Measurements from ENCODE around the gene ARHGAP6.

DNA sequence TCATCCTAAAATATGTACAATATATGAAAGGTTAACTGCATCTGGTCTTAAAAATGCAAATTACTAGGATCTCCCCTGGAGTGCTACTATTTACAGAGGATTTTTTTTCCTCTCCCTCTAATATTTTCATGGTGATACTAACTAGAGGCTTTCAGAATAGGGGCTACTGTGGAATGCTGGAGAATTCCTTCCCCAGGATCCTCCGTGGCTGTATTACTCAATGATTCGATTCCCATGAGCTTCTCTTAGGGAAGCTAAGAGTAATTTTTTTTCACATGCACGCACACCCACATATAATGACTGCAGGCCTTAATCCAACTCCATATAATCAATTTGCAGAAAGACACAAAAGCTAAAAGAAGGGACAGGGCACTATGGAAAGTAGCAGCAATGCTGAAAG, 184.7 kb downstream of the ARHGAP6 start:
- TF ChIP-seq, protein P1, sequence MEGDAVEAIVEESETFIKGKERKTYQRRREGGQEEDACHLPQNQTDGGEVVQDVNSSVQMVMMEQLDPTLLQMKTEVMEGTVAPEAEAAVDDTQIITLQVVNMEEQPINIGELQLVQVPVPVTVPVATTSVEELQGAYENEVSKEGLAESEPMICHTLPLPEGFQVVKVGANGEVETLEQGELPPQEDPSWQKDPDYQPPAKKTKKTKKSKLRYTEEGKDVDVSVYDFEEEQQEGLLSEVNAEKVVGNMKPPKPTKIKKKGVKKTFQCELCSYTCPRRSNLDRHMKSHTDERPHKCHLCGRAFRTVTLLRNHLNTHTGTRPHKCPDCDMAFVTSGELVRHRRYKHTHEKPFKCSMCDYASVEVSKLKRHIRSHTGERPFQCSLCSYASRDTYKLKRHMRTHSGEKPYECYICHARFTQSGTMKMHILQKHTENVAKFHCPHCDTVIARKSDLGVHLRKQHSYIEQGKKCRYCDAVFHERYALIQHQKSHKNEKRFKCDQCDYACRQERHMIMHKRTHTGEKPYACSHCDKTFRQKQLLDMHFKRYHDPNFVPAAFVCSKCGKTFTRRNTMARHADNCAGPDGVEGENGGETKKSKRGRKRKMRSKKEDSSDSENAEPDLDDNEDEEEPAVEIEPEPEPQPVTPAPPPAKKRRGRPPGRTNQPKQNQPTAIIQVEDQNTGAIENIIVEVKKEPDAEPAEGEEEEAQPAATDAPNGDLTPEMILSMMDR (conservative IDR thresholded peaks at IDR 0.05; ENCODE audit: low read depth, low read length), result no peak
- no peak for TF ChIP-seq MAFK (IDR thresholded peaks at IDR 0.05; ENCODE audit: low read depth, low read length)
- TF ChIP-seq BHLHE40 (IDR thresholded peaks at IDR 0.05; ENCODE audit: low read depth, low read length), result no peak
- TF ChIP-seq MAZ (IDR thresholded peaks at IDR 0.05; ENCODE audit: borderline replicate concordance, low read depth, low read length), result no peak
- no peak for TF ChIP-seq RFX5 (IDR thresholded peaks at IDR 0.05; ENCODE audit: low read depth, low read length)
- TF ChIP-seq CHD1 (IDR thresholded peaks at IDR 0.05; ENCODE audit: low read depth, low read length), result no peak
- TF ChIP-seq RAD21 (IDR thresholded peaks at IDR 0.05; ENCODE audit: low read length), result no peak
- TF ChIP-seq POLR2A (IDR thresholded peaks at IDR 0.05; ENCODE audit: low read depth, low read length), result no peak
- TF ChIP-seq NFE2L2 (IDR thresholded peaks at IDR 0.05; ENCODE audit: low read depth, low read length), result no peak
